OCI-M1 (cell line): ENCODE measurements around the gene SLC29A1.
A peak's percentile ranks its signal among the peaks of the same experiment; 100 is the strongest.

Source experiments
- DNase-seq: peaks from one replicate; lab custom pipeline; 2025; lab: John Stamatoyannopoulos, UW

The SLC29A1 gene

DNA sequence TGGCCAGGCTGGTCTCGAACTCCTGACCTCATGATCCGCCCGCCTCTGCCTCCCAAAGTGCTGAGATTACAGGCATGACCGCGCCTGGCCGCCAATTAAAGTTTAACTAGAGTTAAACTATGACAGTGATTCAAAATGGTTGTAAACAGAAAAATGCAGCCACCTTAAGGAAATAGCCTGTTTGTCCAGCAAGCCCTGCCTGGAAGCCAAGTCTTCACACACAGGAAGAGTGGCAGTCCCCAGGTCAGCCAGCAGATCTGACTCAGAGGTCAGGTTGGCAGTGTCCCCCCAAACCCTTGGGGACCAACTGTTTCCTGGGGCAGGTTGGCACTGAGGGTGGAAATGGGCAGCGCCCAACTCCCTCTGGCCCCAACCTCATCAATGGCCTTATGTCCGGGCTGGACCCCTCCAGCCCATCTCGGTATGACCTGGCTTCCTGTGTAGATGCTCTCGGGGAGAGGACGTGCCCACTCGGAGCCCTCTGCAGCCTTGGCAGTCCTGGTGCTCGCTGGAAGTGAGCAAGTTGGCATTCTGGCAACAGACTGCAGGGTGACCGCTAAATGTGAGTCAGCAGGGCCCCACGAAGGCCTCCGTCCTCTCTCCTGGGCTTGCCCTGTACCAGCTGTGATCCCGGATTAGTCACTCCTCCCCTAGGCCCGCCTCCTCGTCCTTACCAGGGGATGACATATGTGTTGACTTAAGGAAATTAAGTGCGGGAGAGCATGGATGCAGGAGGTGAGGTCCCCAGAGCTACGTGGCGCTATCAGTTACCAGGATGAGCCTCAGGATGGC is 13.8 kb downstream of the SLC29A1 start:
- peak; percentile 85 for DNase-seq

- DNase-seq: peak; percentile 86
Observed at GRCh38 chr6:44237813-44238433, 14.5 kb downstream of the SLC29A1 start.

DNA sequence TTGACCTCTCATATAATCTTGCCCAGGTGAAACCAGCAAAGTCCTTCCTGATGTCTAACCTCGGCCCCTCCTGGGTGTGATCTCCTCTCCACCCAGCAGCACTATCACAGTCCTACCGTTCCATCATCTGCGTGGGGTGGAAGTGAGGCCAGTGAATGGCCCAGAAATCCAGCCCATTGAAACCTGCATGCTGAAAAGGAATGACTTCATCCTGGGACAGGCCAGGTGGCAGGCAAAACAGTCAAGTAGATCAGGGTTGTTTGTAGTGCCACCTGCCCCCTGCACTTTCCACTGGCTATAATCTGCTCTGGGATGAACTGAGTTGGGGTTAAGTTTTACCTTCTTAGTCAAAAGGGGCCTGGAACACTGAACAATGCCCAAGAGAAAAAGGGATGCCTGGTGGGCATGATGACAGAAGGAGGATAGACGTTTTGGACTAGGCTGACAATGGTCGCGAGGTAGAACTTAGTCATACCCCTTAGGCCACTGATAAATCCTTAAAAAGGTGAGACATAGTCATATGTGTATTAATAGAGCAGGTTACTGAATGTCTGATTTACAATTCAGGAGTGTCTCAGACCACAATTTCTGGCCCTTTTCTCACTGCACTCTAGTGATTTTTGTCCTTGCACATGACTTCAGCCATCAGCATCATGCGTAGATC is 15.4 kb downstream of the SLC29A1 start:
- no peak for DNase-seq

DNA sequence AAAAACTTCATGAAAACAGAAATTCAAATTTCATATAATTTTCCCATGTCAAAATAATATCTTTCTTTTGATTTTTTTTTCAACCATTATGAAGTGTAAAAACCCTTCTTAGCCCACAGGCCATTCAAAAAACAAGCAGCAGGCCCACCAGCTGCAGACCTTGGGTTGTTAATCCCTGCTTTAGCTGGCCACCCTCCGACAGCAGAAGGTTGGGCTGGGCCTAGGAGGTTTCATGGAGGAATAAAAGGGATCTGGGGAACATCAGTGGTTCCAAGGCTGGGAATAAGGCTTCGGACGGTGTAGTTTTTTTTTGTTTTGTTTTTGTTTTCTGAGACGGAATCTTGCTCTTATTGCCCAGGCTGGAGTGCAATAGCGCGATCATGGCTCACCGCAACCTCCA is 19.9 kb downstream of the SLC29A1 start:
- no peak for DNase-seq

DNA sequence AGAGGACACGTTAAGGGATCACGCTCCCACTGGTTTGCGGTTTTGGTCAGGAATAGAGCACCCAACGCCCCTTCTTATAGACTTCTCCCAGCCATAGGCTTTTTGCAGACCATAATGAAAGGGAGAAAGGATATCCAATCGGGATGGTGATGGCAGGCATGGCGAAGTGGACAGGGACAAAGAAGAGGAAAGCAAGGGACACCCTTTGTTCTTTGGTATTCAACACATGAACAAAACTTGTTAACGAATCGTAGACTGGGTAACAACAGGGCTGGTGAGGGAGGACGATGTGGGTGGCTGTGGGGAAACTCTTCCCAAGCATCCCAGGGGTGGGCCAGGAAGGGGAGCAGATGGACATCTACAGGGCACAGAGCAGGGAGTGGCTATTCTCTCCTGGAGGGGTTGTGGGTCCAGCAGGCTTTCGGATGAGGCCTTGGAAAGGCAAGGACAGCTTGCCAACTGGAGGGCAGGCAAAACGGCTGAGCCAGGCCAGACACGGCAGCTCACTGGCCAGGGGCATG is 22.1 kb downstream of the SLC29A1 start:
- no peak for DNase-seq

- DNase-seq: peak; percentile 93
Observed at GRCh38 chr6:44245912-44246662, 22.7 kb downstream of the SLC29A1 start.

GRCh38 chr6:44246663-44247337 is 23.4 kb downstream of the SLC29A1 start, which contains the start of gene HSP90AB1:
TSS of gene HSP90AB1 (plus strand) at chr6:44247101. CDS start at chr6:44248630, 1,529 bp downstream.
- DNase-seq: peak; percentile 99

DNA sequence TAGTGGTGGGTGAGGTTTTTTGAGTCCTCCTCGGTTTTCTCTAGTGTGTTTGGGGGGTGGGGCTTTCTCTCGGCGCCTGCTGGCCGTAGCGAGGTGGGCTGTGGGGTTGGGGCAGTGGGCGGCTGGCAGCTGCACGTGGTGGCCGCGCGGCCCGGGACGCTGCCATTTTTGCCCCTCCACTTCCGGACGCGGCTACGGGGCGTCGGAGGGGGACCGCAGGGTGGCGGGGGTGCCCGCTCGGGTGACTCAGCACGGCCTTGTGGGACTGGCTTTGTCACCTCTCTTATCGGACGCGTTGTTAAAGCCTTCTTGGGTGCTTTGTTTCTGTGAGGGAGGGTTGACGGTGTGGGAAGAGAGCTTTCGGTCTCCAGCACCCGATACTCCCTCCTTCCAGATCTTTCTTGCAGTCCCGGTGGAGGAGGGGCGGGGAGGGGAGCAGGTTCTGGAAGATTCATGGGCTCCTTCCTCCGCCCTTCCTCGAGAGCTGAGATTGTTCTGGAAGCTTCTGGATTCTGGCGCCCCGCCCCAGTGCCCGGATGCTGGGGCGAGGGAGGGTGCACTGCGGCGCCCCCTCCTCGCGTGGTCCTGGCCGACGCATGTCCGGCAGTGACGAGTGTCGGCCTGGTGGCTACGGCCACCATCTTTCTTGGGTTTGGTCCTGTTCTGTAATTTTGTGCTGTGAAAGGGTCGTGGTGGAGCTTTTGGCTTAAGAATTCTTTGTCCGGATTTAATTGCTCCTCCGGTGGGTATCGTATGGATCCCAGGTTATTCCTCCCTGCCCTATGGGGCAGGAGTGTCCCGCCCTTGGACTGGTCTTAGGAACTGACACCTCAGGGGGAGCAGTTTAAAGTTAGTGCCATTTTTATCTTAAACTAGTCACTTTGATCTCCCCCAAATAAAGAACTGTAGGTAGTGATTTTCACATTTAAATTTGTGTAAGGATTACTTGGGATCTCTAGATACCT is 24.2 kb downstream of the SLC29A1 start:
- peak; percentile 91 for DNase-seq

- DNase-seq: no peak
Observed at GRCh38 chr6:44248579-44248978, 25.2 kb downstream of the SLC29A1 start.

DNA sequence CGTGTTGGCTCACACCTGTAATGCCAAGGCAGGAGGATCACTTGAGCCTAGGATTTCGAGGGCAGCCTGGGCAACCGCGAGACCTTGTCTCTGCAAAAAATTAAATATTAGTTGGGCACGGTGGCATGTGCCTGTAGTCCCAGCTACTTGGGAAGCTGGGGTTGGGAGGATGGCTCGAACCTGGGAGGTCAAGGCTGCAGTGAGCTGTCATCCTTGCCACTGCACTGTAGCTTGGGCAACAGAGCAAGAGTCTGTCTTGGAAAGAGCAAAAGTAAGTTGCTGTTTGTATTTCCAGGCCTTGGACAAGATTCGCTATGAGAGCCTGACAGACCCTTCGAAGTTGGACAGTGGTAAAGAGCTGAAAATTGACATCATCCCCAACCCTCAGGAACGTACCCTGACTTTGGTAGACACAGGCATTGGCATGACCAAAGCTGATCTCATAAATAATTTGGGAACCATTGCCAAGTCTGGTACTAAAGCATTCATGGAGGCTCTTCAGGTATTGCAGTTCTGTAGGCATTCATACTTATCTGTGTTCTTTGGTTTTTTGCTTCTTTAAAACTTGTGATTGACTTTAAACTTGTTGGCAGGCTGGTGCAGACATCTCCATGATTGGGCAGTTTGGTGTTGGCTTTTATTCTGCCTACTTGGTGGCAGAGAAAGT is 25.8 kb downstream of the SLC29A1 start:
- DNase-seq: no peak

- no peak for DNase-seq
Observed at GRCh38 chr6:44250067-44250717, 26.8 kb downstream of the SLC29A1 start.

DNA sequence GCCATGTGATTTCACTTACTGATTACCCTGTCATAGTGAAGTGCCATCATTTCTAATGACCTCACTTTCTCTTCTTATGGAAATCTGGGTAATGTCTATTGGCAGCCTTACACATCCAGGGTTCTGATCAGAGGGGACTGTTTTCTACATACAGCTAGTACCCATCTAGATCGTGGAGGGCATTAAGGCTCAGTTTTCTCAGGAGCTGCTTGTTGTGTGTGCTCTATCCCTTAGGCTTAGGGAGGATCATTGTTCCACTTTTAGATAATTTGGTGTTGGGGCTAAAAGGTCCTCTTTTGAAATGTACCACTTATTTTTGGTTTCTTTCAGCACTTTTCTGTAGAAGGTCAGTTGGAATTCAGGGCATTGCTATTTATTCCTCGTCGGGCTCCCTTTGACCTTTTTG is 27.3 kb downstream of the SLC29A1 start:
- DNase-seq: no peak

- no peak for DNase-seq
Observed at GRCh38 chr6:44251576-44252524, 28.5 kb downstream of the SLC29A1 start.

GRCh38 chr6:44253307-44254101 is 30.1 kb downstream of the SLC29A1 start:
- DNase-seq: peak; percentile 84

DNA sequence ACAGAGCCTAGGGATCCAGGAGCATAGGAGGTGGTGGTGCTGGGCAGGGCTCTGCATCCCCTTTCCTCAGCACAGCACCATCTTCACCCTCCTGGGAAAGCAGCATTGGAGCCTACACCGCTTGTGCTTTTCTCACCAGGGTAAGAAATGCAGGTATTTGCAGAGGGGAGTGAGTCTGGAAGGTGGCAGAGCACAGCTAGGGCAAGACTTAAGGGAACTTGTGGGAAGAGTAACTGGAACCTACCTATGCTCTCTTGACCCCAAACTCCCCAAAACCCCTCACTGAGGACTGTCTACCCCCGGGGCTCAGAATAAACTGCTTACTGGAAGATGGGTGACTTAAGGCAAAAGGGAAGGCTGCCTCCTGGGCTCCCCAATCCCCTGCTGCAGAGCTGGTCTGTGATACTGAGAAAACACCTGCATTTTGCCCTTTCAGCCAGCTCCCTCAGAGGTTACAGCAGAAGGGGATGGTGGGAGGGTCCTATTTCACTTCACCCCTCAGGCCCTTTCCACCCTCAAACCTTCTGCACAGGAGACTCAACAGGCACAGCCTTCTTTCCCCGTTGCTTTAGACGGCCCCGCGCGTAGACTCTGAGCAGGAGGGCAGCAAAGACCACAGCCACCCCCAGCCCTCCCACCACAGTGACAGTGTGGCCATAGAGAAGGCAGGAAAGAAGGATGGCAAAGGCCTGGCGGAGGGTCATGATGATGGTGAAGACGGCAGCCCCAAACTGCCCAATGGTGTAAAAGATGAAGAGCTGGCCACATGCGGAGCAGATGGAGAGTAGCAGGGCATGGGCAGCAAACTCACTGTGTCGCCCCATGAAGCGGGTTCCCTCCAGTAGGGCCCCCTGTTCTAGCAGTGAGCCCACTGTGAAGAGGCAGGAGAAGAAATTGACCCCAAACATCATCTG is 31.1 kb downstream of the SLC29A1 start:
- DNase-seq: no peak
